IMR-90 (cell line): ENCODE data around the gene COLQ. TPM values are rescaled to one million over a fixed set of nuclear protein-coding genes. Genes with fewer than 3 reads are reported as not detected.

Source experiments
- ATAC-seq: fragments of 200-7000 bp; cut with Tn5 transposase; 2 replicates; pipeline ENCODE4 v1.9.1; 2020; ENCODE audit warnings: low read depth, mild to moderate bottlenecking, moderate library complexity
- BruUV-seq: library from RNA; stranded (reverse); fragments of 400-500 nt; replicated peaks from 2 replicates; lab custom pipeline; 2021; lab: Mats Ljungman, UMichigan
- CTCF ChIA-PET: fragments of 300-600 bp; formaldehyde crosslinking; extraction: SDS; loops from one replicate; lab custom pipeline; 2021; ENCODE audit warnings: antibody characterized with exemption; lab: Yijun Ruan, JAX
- POLR2A ChIA-PET: fragments of 300-600 bp; sonication (Branson Sonifier 250); formaldehyde crosslinking; loops from one replicate; lab custom pipeline; 2022; ENCODE audit warnings: antibody characterized with exemption; ENCODE audit not compliant: unreplicated experiment; lab: Charles Lee
- DNase-seq: peaks from one replicate; pipeline ENCODE4 v3.0.0; 2013
- H2AFZ ChIP-seq: replicated peaks from 2 replicates; pipeline ENCODE3; 2013; ENCODE audit warnings: low read length, mild to moderate bottlenecking; ENCODE audit not compliant: poor library complexity
- H2AK5ac ChIP-seq: 2 replicates; pipeline ENCODE4 v1.6.1; 2013; ENCODE audit warnings: low read depth, low read length, inconsistent platforms
- H2AK9ac ChIP-seq: replicated peaks from 2 replicates; pipeline ENCODE3; 2013; ENCODE audit warnings: mild to moderate bottlenecking, low read depth, low read length, moderate library complexity; ENCODE audit not compliant: poor library complexity
- H2BK120ac ChIP-seq: 2 replicates; pipeline ENCODE4 v1.6.1; 2013; ENCODE audit warnings: low read depth, low read length, inconsistent platforms
- H2BK15ac ChIP-seq: 3 replicates; pipeline ENCODE4 v1.6.1; 2013; ENCODE audit warnings: low read depth, low read length, inconsistent platforms
- H2BK20ac ChIP-seq: 2 replicates; pipeline ENCODE4 v1.6.1; 2013; ENCODE audit warnings: low read depth, mild to moderate bottlenecking, inconsistent platforms, low read length, moderate library complexity
- H2BK5ac ChIP-seq: 2 replicates; pipeline ENCODE4 v1.6.1; 2013; ENCODE audit warnings: mild to moderate bottlenecking, low read depth, low read length, inconsistent platforms; ENCODE audit not compliant: poor library complexity, severe bottlenecking
- H3K14ac ChIP-seq: replicated peaks from 2 replicates; pipeline ENCODE4 v1.6.1; 2013; ENCODE audit warnings: low read depth, low read length, inconsistent platforms
- H3K18ac ChIP-seq: 2 replicates; pipeline ENCODE4 v1.6.1; 2013; ENCODE audit warnings: low read depth, low read length, control low read depth
- H3K23ac ChIP-seq: 2 replicates; pipeline ENCODE4 v1.6.1; 2013; ENCODE audit warnings: low read depth, low read length, inconsistent platforms
- H3K27ac ChIP-seq: 2 replicates; pipeline ENCODE4 v1.5.1; 2013; ENCODE audit warnings: mild to moderate bottlenecking, control low read depth, low read length; ENCODE audit not compliant: insufficient read depth
- H3K27me3 ChIP-seq: 2 replicates; pipeline ENCODE4 v1.6.1; 2013; ENCODE audit warnings: low read length; ENCODE audit not compliant: control insufficient read depth, insufficient read depth
- H3K36me3 ChIP-seq: 2 replicates; pipeline ENCODE4 v1.6.1; 2013; ENCODE audit warnings: low read length, mixed read lengths; ENCODE audit not compliant: control insufficient read depth, insufficient read depth
- H3K4ac ChIP-seq: 2 replicates; pipeline ENCODE4 v1.6.1; 2013; ENCODE audit warnings: low read depth, low read length, inconsistent platforms
- H3K4me1 ChIP-seq: 2 replicates; pipeline ENCODE4 v1.6.1; 2013; ENCODE audit warnings: low read length, mixed read lengths; ENCODE audit not compliant: control insufficient read depth, insufficient read depth
- H3K4me2 ChIP-seq: 2 replicates; pipeline ENCODE4 v1.6.1; 2013; ENCODE audit warnings: low read depth, mild to moderate bottlenecking, control low read depth, low read length, moderate library complexity
- H3K4me3 ChIP-seq: 2 replicates; pipeline ENCODE4 v1.5.1; 2013; ENCODE audit warnings: low read depth, mild to moderate bottlenecking, control low read depth, low read length, moderate library complexity; ENCODE audit not compliant: insufficient read depth
- H3K56ac ChIP-seq: 2 replicates; pipeline ENCODE4 v1.6.1; 2013; ENCODE audit warnings: low read length, inconsistent platforms; ENCODE audit not compliant: insufficient read depth; ENCODE audit errors: extremely low read depth
- H3K79me1 ChIP-seq, 2 experiments: 2 replicates each; pipeline ENCODE4 v1.6.1; 2013; ENCODE audit warnings: low read length in 2 of 2, inconsistent platforms in 1 of 2, low read depth in 1 of 2
- H3K9ac ChIP-seq: 2 replicates; pipeline ENCODE4 v1.6.1; 2013; ENCODE audit warnings: low read depth, low read length, control low read depth
- H3K9me1 ChIP-seq: 2 replicates; pipeline ENCODE4 v1.6.1; 2013; ENCODE audit warnings: low read length, inconsistent platforms; ENCODE audit not compliant: insufficient read depth
- H3K9me3 ChIP-seq: 2 replicates; pipeline ENCODE4 v1.6.1; 2013; ENCODE audit warnings: low read length; ENCODE audit not compliant: control insufficient read depth, insufficient read depth
- H4K20me1 ChIP-seq: 2 replicates; pipeline ENCODE4 v1.6.1; 2013; ENCODE audit warnings: low read length, inconsistent platforms; ENCODE audit not compliant: insufficient read depth
- H4K5ac ChIP-seq: 2 replicates; pipeline ENCODE4 v1.6.1; 2013; ENCODE audit warnings: mild to moderate bottlenecking, low read depth, low read length, control low read depth
- H4K8ac ChIP-seq, 2 experiments: 2 replicates each; pipeline ENCODE4 v1.6.1; 2013; ENCODE audit warnings: low read depth in 2 of 2, low read length in 2 of 2, control low read depth in 1 of 2, inconsistent platforms in 1 of 2
- H4K91ac ChIP-seq: 2 replicates; pipeline ENCODE4 v1.6.1; 2013; ENCODE audit warnings: low read depth, low read length, inconsistent platforms; ENCODE audit not compliant: insufficient read depth
- BHLHE40 ChIP-seq: fragments of 150-350 bp; IDR thresholded peaks from 2 replicates; pipeline ENCODE4 v1.6.1; 2016; ENCODE audit warnings: mild to moderate bottlenecking, low read depth, low read length
- CEBPB ChIP-seq: IDR thresholded peaks from 2 replicates; pipeline ENCODE4 v1.6.1; 2012; ENCODE audit warnings: low read depth, low read length, improper control_type of control experiment
- CHD1 ChIP-seq: IDR thresholded peaks from 2 replicates; pipeline ENCODE4 v1.6.1; 2012; ENCODE audit warnings: low read depth, low read length, improper control_type of control experiment
- FOS ChIP-seq: fragments of 150-350 bp; IDR thresholded peaks from 2 replicates; pipeline ENCODE4 v1.6.1; 2016; ENCODE audit warnings: low read depth, low read length
- MAFK ChIP-seq: IDR thresholded peaks from 2 replicates; pipeline ENCODE4 v1.6.1; 2012; ENCODE audit warnings: low read depth, low read length, improper control_type of control experiment
- MAZ ChIP-seq: IDR thresholded peaks from 2 replicates; pipeline ENCODE4 v1.6.1; 2012; ENCODE audit warnings: low read depth, mild to moderate bottlenecking, low read length, improper control_type of control experiment, moderate library complexity, borderline replicate concordance
- MXI1 ChIP-seq: IDR thresholded peaks from 2 replicates; pipeline ENCODE4 v1.6.1; 2012; ENCODE audit warnings: low read depth, mild to moderate bottlenecking, low read length, moderate library complexity, borderline replicate concordance
- NFE2L2 ChIP-seq: fragments of 150-350 bp; IDR thresholded peaks from 2 replicates; pipeline ENCODE4 v1.6.1; 2016; ENCODE audit warnings: low read depth, mild to moderate bottlenecking, low read length
- POLR2A ChIP-seq: IDR thresholded peaks from 2 replicates; pipeline ENCODE4 v1.6.1; 2012; ENCODE audit warnings: mild to moderate bottlenecking, low read depth, low read length
- RAD21 ChIP-seq: IDR thresholded peaks from 2 replicates; pipeline ENCODE4 v1.6.1; 2012; ENCODE audit warnings: low read length, improper control_type of control experiment
- RCOR1 ChIP-seq: IDR thresholded peaks from 2 replicates; pipeline ENCODE4 v1.6.1; 2012; ENCODE audit warnings: mild to moderate bottlenecking, low read length, improper control_type of control experiment; ENCODE audit not compliant: insufficient replicate concordance
- RFX5 ChIP-seq: IDR thresholded peaks from 2 replicates; pipeline ENCODE4 v1.8.0; 2012; ENCODE audit warnings: low read depth, mild to moderate bottlenecking, low read length, moderate library complexity
- SMC3 ChIP-seq: fragments of 150-350 bp; IDR thresholded peaks from 2 replicates; pipeline ENCODE4 v1.6.1; 2016; ENCODE audit warnings: low read depth, mild to moderate bottlenecking, antibody characterized with exemption, low read length, moderate library complexity
- WGBS, 2 experiments: methylation state at CpG; one replicate each; pipeline versions ENCODE4 v1.1.5 to v1.1.7; 2013; ENCODE audit warnings: missing lambda C conversion rate in 2 of 2; ENCODE audit not compliant: insufficient read length in 1 of 2; ENCODE audit errors: extremely low coverage in 2 of 2; 5-methylcytosine and 5-hydroxymethylcytosine counted together
- dilution Hi-C: fragments of 300-500 bp; cut with HindIII; formaldehyde crosslinking; loops from one replicate; pipeline ENCODE4 v1.14.3; 2018; ENCODE audit warnings: low sequenced_read_pairs; ENCODE audit not compliant: unreplicated experiment
- in situ Hi-C: fragments of 300-500 bp; cut with MboI; formaldehyde crosslinking; loops from 3 replicates; pipeline ENCODE4 v1.14.3; 2019; ENCODE audit warnings: low sequenced_read_pairs, inconsistent platforms, mixed read lengths
- intact Hi-C: fragments of 100-400 bp; cut with micrococcal nuclease; formaldehyde crosslinking; loops from 2 replicates; pipeline ENCODE4 v1.10.0; 2022
- polyA plus RNA-seq, 3 experiments: library from polyadenylated mRNA; depleted of rRNA; stranded (reverse); fragments of >200 nt; gene quantifications; 2 replicates each; pipeline ENCODE4 v1.2.3, GENCODE V29; 2012; ENCODE audit warnings: low replicate concordance in 1 of 3
- total RNA-seq: library from RNA; depleted of rRNA; stranded (reverse); fragments of >200 nt; gene quantifications from 2 replicates; pipeline ENCODE4 v1.2.3, GENCODE V29; 2012
- TF ChIP-seq, protein P1 (sequence below): fragments of 150-350 bp; IDR thresholded peaks from 2 replicates; pipeline ENCODE4 v1.6.1; 2016; ENCODE audit warnings: low read depth, mild to moderate bottlenecking, low read length, moderate library complexity, borderline replicate concordance
- TF ChIP-seq, protein P2 (sequence below): conservative IDR thresholded peaks from 2 replicates; pipeline ENCODE4 v1.5.1; 2012; ENCODE audit warnings: mild to moderate bottlenecking, low read depth, low read length, improper control_type of control experiment
- TF ChIP-seq, protein P3 (sequence below): fragments of 150-350 bp; IDR thresholded peaks from 2 replicates; pipeline ENCODE4 v1.6.1; 2017; ENCODE audit warnings: mild to moderate bottlenecking, antibody characterized with exemption, low read length, low read depth

The COLQ gene
- total and polyA plus RNA-seq, 2 of the 4 experiments (the other 2 are of a cell fraction): 0.18 to 0.65 TPM

DNA sequence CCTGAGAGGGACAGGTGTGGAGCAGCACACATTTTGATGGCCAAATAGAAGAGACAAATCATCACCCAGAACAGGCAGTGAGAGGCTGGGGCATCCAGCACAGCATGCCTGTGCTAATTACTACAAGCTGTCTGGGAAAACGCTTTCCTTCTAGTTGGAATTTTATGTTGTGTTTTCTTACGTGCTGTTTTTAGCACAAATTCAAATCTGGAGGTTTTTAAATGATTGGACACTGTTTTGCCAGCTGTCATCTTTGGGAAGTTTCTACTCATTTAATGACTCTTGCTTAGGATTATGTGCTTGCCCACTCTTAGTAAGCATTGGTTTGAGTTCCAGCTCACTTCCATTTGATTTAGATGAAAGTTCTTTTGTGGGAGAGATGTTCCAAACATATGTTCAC lies 50.7 kb downstream of the COLQ start:
- intact Hi-C loops: no loop called here
- Histone ChIP-seq H4K91ac (no peak overlapping the region), H3K9me3 (no peaks in the 10 kb centered on the region), H2AK5ac (no peak overlapping the region), H2AFZ (no peak overlapping the region), H3K4me1 (no peaks in the 10 kb centered on the region), H2BK5ac (no peak overlapping the region), H2BK120ac (no peak overlapping the region), H3K4me2 (no peak overlapping the region), H3K4me3 (no peak overlapping the region), H2BK20ac (no peak overlapping the region), H4K20me1 (no peaks in the 10 kb centered on the region), H4K5ac (no peak overlapping the region), H3K27me3 (no peaks in the 10 kb centered on the region), H3K14ac (no peak overlapping the region), H3K9me1 (no peaks in the 10 kb centered on the region), H3K79me1 (no peaks in the 10 kb centered on the region), H3K27ac (no peak overlapping the region), H3K18ac (no peak overlapping the region), H3K9ac (no peak overlapping the region), H3K4ac (no peak overlapping the region), H2AK9ac (no peak overlapping the region), H2BK15ac (no peak overlapping the region), H4K8ac (no peak overlapping the region), H3K23ac (no peak overlapping the region), H3K36me3 (no peaks in the 10 kb centered on the region), H3K56ac (no peak overlapping the region)
- no TSS peak for BruUV-seq
- no peak for DNase-seq
- TF ChIP-seq RAD21: no peak
- no peak for TF ChIP-seq SMC3
- no peak for TF ChIP-seq MXI1
- no peak for TF ChIP-seq CHD1
- TF ChIP-seq NFE2L2: no peak
- TF ChIP-seq, protein P1, sequence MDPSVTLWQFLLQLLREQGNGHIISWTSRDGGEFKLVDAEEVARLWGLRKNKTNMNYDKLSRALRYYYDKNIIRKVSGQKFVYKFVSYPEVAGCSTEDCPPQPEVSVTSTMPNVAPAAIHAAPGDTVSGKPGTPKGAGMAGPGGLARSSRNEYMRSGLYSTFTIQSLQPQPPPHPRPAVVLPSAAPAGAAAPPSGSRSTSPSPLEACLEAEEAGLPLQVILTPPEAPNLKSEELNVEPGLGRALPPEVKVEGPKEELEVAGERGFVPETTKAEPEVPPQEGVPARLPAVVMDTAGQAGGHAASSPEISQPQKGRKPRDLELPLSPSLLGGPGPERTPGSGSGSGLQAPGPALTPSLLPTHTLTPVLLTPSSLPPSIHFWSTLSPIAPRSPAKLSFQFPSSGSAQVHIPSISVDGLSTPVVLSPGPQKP: no peak
- no peak for TF ChIP-seq BHLHE40
- TF ChIP-seq RCOR1: no peak
- no peak for TF ChIP-seq MAFK
- TF ChIP-seq, protein P2, sequence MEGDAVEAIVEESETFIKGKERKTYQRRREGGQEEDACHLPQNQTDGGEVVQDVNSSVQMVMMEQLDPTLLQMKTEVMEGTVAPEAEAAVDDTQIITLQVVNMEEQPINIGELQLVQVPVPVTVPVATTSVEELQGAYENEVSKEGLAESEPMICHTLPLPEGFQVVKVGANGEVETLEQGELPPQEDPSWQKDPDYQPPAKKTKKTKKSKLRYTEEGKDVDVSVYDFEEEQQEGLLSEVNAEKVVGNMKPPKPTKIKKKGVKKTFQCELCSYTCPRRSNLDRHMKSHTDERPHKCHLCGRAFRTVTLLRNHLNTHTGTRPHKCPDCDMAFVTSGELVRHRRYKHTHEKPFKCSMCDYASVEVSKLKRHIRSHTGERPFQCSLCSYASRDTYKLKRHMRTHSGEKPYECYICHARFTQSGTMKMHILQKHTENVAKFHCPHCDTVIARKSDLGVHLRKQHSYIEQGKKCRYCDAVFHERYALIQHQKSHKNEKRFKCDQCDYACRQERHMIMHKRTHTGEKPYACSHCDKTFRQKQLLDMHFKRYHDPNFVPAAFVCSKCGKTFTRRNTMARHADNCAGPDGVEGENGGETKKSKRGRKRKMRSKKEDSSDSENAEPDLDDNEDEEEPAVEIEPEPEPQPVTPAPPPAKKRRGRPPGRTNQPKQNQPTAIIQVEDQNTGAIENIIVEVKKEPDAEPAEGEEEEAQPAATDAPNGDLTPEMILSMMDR: no peak
- no peak for TF ChIP-seq RFX5
- TF ChIP-seq, protein P3, sequence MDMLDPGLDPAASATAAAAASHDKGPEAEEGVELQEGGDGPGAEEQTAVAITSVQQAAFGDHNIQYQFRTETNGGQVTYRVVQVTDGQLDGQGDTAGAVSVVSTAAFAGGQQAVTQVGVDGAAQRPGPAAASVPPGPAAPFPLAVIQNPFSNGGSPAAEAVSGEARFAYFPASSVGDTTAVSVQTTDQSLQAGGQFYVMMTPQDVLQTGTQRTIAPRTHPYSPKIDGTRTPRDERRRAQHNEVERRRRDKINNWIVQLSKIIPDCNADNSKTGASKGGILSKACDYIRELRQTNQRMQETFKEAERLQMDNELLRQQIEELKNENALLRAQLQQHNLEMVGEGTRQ: no peak
- no peak for TF ChIP-seq MAZ
- TF ChIP-seq CEBPB: no peak
- TF ChIP-seq POLR2A: no peak
- no peak for TF ChIP-seq FOS
- WGBS, 2 experiments: no CpG with 5 or more reads among the region's 2 CpGs
- in situ Hi-C loops: no loop called here
- POLR2A ChIA-PET: no interaction called here
- ATAC-seq: no peak
- dilution Hi-C loops: no loop called here
- CTCF ChIA-PET: no interaction called here
